ENCODE data around the gene OCIAD1. TPM values are rescaled to one million over a fixed set of nuclear protein-coding genes. Genes with fewer than 3 reads are reported as not detected.
"Not testable (repeated sequence)": the region's sequence is repeated elsewhere in the genome, so short reads cannot be mapped to it uniquely, and the experiment has no call there.

Gene OCIAD1
- total RNA-seq: 99.5 and 104 TPM in 2 replicates

GRCh38 chr4:48830706-48831531, at the start of gene OCIAD1:
Gene OCIAD1, plus strand, starts transcription at chr4:48831088. Its CDS starts 1,537 bp downstream, at chr4:48832625.
- intact Hi-C loops (cut with micrococcal nuclease): loop anchor here (1.0 to 2.0 kb wide), 10 partner anchors 51 to 1368 kb away; partner anchors contain the start of genes COMMD8, FRYL, OCIAD2 and SLAIN2

- intact Hi-C loops (cut with micrococcal nuclease): loop anchor here (2.0 to 5.0 kb wide), 3 partner anchors 653 to 1320 kb away; partner anchors contain the start of genes COMMD8 and NFXL1
Measured at GRCh38 chr4:48781968-48782367, 48.9 kb upstream of the OCIAD1 start.

- intact Hi-C loops (cut with micrococcal nuclease): no loop called here
Measured at GRCh38 chr4:48785302-48785701, 45.6 kb upstream of the OCIAD1 start.

GRCh38 chr4:48786549-48786948, 44.3 kb upstream of the OCIAD1 start:
- intact Hi-C loops (cut with micrococcal nuclease): no loop called here

- intact Hi-C loops (cut with micrococcal nuclease): no loop called here
Measured at GRCh38 chr4:48787056-48787455, 43.8 kb upstream of the OCIAD1 start.

- intact Hi-C loops (cut with micrococcal nuclease): no loop called here
Measured at GRCh38 chr4:48790561-48790960, 40.3 kb upstream of the OCIAD1 start.

- intact Hi-C loops (cut with micrococcal nuclease): no loop called here
Measured at GRCh38 chr4:48791313-48791712, 39.6 kb upstream of the OCIAD1 start.

GRCh38 chr4:48792348-48793006, 38.4 kb upstream of the OCIAD1 start:
- intact Hi-C loops (cut with micrococcal nuclease): no loop called here

- intact Hi-C loops (cut with micrococcal nuclease): no loop called here
Measured at GRCh38 chr4:48795108-48795507, 35.8 kb upstream of the OCIAD1 start.

- intact Hi-C loops (cut with micrococcal nuclease): no loop called here
Measured at GRCh38 chr4:48796191-48796926, 34.5 kb upstream of the OCIAD1 start.

GRCh38 chr4:48796927-48797679, 33.8 kb upstream of the OCIAD1 start:
- intact Hi-C loops (cut with micrococcal nuclease): no loop called here

- intact Hi-C loops (cut with micrococcal nuclease): no loop called here
Measured at GRCh38 chr4:48798117-48798516, 32.8 kb upstream of the OCIAD1 start.

- intact Hi-C loops (cut with micrococcal nuclease): no loop called here
Measured at GRCh38 chr4:48799157-48799556, 31.7 kb upstream of the OCIAD1 start.

- intact Hi-C loops (cut with micrococcal nuclease): not testable (repeated sequence)
Measured at GRCh38 chr4:48800155-48800554, 30.7 kb upstream of the OCIAD1 start.

GRCh38 chr4:48801016-48801715, 29.7 kb upstream of the OCIAD1 start:
- intact Hi-C loops (cut with micrococcal nuclease): no loop called here

- intact Hi-C loops (cut with micrococcal nuclease): no loop called here
Measured at GRCh38 chr4:48804584-48805301, 26.1 kb upstream of the OCIAD1 start.

- intact Hi-C loops (cut with micrococcal nuclease): no loop called here
Measured at GRCh38 chr4:48812866-48813265, 18.0 kb upstream of the OCIAD1 start.

- intact Hi-C loops (cut with micrococcal nuclease): no loop called here
Measured at GRCh38 chr4:48813964-48814363, 16.9 kb upstream of the OCIAD1 start.

- intact Hi-C loops (cut with micrococcal nuclease): no loop called here
Measured at GRCh38 chr4:48815483-48815882, 15.4 kb upstream of the OCIAD1 start.

GRCh38 chr4:48816297-48816696, 14.6 kb upstream of the OCIAD1 start:
- intact Hi-C loops (cut with micrococcal nuclease): not testable (repeated sequence)
